Activated B cell treated with CpG ODN at 0.5 μM for 24 hours (primary cell): Measurements from ENCODE around the gene HSPA14. TPM values are rescaled to one million over a fixed set of nuclear protein-coding genes. Genes with fewer than 3 reads are reported as not detected.
A peak's percentile ranks its signal among the peaks of the same experiment; 100 is the strongest.

Experiments
- ATAC-seq: fragments of 200-7000 bp; cut with Tn5 transposase; one replicate; pipeline ENCODE4 v1.10.0; 2021; ENCODE audit warnings: low read depth, mild to moderate bottlenecking, moderate library complexity
- CTCF ChIA-PET: fragments of 350-600 bp; sonication (Branson Sonifier 250); formaldehyde crosslinking; loops from one replicate; lab custom pipeline; 2021; ENCODE audit warnings: antibody characterized with exemption; lab: Charles Lee
- POLR2A ChIA-PET: fragments of 350-600 bp; sonication (Branson Sonifier 250); formaldehyde crosslinking; loops from one replicate; lab custom pipeline; 2021; ENCODE audit warnings: antibody characterized with exemption; lab: Charles Lee
- DNase-seq: peaks from one replicate; pipeline ENCODE4 v3.0.0; 2022
- H3K27ac Mint-ChIP-seq: one replicate; pipeline ENCODE4 v1.8.0; 2020; ENCODE audit warnings: mixed read lengths
- H3K27me3 Mint-ChIP-seq: one replicate; pipeline ENCODE4 v1.8.0; 2021; ENCODE audit warnings: mixed read lengths
- H3K36me3 Mint-ChIP-seq: one replicate; pipeline ENCODE4 v1.8.0; 2021; ENCODE audit warnings: low read depth, mixed read lengths
- H3K4me1 Mint-ChIP-seq: one replicate; pipeline ENCODE4 v1.8.0; 2021; ENCODE audit warnings: mixed read lengths
- H3K4me3 Mint-ChIP-seq: one replicate; pipeline ENCODE4 v1.8.0; 2020; ENCODE audit warnings: mild to moderate bottlenecking, mixed read lengths
- H3K9me3 Mint-ChIP-seq: one replicate; pipeline ENCODE4 v1.8.0; 2020; ENCODE audit warnings: mixed read lengths
- intact Hi-C: fragments of 100-400 bp; cut with micrococcal nuclease; formaldehyde crosslinking; loops from one replicate; pipeline ENCODE4 v1.15.1; 2024
- total RNA-seq: library from RNA; stranded (reverse); gene quantifications from 2 replicates; pipeline ENCODE4 v1.2.3, GENCODE V29; 2022
- TF ChIP-seq, protein P1 (sequence below): fragments of 200-600 bp; IDR thresholded peaks from one replicate; pipeline ENCODE4 v1.8.0; 2022; ENCODE audit warnings: antibody characterized with exemption, mild to moderate bottlenecking

Gene HSPA14
- total RNA-seq, 1 donor from 2014 or later = 20.4 TPM

DNA sequence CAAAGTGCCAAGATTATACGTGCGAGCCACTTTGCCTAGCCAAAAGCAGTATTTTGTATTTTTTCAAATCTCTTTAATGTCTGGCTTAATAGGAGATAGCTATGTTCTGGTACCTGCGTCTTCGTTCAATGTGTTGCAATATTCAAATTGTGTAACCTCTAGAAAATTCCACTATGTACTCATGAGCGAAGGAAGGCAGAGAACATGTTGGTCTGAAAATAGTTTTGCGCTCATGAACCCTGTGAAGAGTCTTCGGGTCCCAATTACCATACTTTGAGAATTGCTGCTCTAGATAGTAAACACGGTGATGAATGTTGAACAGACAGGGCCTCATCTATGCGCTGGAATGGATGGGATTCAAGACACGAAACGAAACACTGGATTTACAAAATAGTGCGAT lies 37.8 kb downstream of the HSPA14 start:
- POLR2A ChIA-PET = interaction anchor here (0.6 to 0.7 kb wide), 2 partner anchors 144 to 1532 kb away, joined by 3 read pairs; no protein-coding TSS in a partner anchor
- TF ChIP-seq, protein P1, sequence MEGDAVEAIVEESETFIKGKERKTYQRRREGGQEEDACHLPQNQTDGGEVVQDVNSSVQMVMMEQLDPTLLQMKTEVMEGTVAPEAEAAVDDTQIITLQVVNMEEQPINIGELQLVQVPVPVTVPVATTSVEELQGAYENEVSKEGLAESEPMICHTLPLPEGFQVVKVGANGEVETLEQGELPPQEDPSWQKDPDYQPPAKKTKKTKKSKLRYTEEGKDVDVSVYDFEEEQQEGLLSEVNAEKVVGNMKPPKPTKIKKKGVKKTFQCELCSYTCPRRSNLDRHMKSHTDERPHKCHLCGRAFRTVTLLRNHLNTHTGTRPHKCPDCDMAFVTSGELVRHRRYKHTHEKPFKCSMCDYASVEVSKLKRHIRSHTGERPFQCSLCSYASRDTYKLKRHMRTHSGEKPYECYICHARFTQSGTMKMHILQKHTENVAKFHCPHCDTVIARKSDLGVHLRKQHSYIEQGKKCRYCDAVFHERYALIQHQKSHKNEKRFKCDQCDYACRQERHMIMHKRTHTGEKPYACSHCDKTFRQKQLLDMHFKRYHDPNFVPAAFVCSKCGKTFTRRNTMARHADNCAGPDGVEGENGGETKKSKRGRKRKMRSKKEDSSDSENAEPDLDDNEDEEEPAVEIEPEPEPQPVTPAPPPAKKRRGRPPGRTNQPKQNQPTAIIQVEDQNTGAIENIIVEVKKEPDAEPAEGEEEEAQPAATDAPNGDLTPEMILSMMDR = no peak
- intact Hi-C loops = loop anchor here (10.0 kb wide), 1 partner anchor 1291 kb away; the partner anchor contains the start of gene PRPF18
- peaks cover 12% of the 10 kb centered on the region for H3K36me3 Mint-ChIP-seq
- H3K27me3 Mint-ChIP-seq = no peaks in the 10 kb centered on the region
- peaks cover 25% of the 10 kb centered on the region for H3K4me1 Mint-ChIP-seq
- DNase-seq (no peak), ATAC-seq (no peak)
- H3K4me3 Mint-ChIP-seq = peak overlapping the region; percentile 12
- no peaks in the 10 kb centered on the region for H3K9me3 Mint-ChIP-seq
- CTCF ChIA-PET = no interaction called here
- no peak overlapping the region for H3K27ac Mint-ChIP-seq

- TF ChIP-seq, protein P1 = no peak
- H3K4me3 Mint-ChIP-seq = peak overlapping the region; percentile 94
- no peak for DNase-seq
- peaks cover 25% of the 10 kb centered on the region for H3K4me1 Mint-ChIP-seq
- H3K9me3 Mint-ChIP-seq = no peaks in the 10 kb centered on the region
- H3K36me3 Mint-ChIP-seq = peaks cover 4% of the 10 kb centered on the region
- no peak for ATAC-seq
- peak overlapping the region; percentile 24 for H3K27ac Mint-ChIP-seq
- CTCF ChIA-PET = no interaction called here
- intact Hi-C loops = loop anchor here (10.0 kb wide), 1 partner anchor 1292 kb away; the partner anchor contains the start of gene PRPF18
- H3K27me3 Mint-ChIP-seq = no peaks in the 10 kb centered on the region
- POLR2A ChIA-PET = interaction anchor here (0.7 kb wide), 1 partner anchor 1533 kb away, joined by 3 read pairs; no protein-coding TSS in a partner anchor
These were observed 38.7 kb downstream of the HSPA14 start for GRCh38 chr10:14876764-14877163.

DNA sequence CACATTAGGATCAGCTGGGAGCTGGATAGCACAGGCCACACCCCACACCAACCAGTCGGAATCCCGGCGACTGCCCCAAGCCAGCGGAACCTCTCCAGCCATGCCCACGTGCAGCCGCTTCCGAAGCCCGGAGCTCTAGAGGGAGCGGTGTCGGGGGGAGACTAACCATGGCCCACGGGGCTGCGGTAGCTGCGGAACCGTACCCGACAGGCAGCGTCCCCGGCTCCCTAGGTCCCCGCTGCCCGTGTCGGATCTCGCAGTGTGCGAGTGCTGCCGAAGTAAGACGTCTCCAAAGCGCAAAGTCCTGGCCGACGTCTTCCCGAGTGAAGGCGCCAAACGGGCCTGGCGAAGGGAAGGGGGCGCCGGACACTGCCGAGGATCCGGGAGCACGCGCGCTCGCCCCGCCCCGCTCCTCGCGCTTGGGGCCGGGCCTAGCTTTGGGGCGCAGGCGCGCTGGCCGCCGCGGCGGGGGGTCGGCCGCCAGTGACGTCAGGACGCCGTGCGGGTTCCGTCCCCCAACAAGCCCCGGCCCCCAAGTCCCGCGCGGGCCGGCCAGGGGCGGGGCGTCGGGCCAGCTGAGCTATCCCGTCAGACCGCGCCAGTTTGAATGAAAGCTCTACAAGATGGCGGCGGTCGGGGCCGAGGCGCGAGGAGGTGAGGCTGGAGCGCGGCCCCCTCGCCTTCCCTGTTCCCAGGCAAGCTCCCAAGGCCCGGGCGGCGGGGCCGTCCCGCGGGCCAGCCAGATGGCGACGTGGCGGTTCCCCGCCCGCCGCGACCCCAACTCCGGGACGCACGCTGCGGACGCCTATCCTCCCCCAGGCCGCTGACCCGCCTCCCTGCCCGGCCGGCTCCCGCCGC lies 40.4 kb downstream of the HSPA14 start, which contains the start of gene SUV39H2:
TSS of gene SUV39H2 (plus strand) at position 601 of the 858 bp plus-strand sequence. CDS start at position 624, 23 bp downstream.
- DNase-seq = peak; percentile 93
- H3K27ac Mint-ChIP-seq = peak within 1 kb of the TSS; percentile 86
- intact Hi-C loops = loop anchor here (1.0 to 10.0 kb wide), 9 partner anchors 40 to 1294 kb away; partner anchors contain the start of genes CDNF, DCLRE1C, HSPA14 and MEIG1
- ATAC-seq = peak; percentile 93
- CTCF ChIA-PET = interaction anchor here (0.9 to 1.0 kb wide), 2 partner anchors 25 to 41 kb away, joined by 3 to 4 read pairs; partner anchors contain the start of gene CDNF
- peaks cover 4% of the 10 kb centered on the region for H3K36me3 Mint-ChIP-seq
- TF ChIP-seq, protein P1 = no peak
- no peaks in the 10 kb centered on the region for H3K9me3 Mint-ChIP-seq
- peaks cover 25% of the 10 kb centered on the region for H3K4me1 Mint-ChIP-seq
- H3K27me3 Mint-ChIP-seq = no peaks in the 10 kb centered on the region
- H3K4me3 Mint-ChIP-seq = peak within 1 kb of the TSS; percentile 94
- POLR2A ChIA-PET = interaction anchor here (0.5 to 2.6 kb wide), 18 partner anchors 8 to 693 kb away, joined by 3 to 27 read pairs (median 4); partner anchors contain the start of genes CDNF, DCLRE1C, HSPA14 and MEIG1

DNA sequence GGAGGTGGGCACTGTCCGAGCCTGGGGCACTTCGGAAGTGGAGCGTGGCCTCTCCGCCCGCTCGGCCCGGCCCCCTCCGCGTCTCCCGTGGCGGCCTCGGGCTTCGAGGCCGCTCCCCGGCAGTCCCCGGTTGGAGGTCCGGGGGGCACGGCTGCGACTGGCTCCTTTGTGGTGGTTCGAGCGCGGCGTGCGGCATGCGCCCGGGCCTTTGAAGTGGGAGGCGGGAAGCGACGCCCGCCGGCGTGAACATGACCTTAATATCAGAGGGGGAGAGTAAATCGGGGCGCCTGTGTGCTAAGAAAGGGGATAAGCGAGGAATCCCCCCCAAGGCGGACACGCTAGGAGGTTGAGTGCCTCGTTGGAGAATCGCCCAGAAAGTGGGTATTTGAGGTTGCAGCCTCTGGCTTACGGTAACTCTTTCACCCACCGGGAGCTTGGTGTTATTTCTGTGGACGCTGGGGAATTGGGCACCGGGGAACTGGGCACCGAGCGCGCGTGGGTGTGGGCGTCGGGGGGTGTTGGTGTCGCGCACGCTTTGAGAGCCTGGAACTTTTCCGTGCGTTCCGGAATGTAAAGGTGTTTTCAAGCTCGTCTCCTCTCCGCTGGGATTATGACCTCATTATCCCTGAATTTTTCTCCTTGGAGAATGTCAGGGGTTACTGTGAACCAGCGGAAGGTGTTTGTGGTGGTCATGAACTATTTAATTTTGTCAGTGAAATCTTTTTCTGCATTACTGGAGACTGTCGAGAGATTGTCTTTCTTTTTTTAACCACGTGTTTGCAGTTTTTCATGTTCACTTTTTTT lies 41.2 kb downstream of the HSPA14 start:
- Mint-ChIP-seq H3K27ac (peak overlapping the region; percentile 72), H3K4me3 (peak overlapping the region; percentile 89), H3K27me3 (no peaks in the 10 kb centered on the region), H3K4me1 (peaks cover 25% of the 10 kb centered on the region), H3K9me3 (no peaks in the 10 kb centered on the region), H3K36me3 (peaks cover 4% of the 10 kb centered on the region)
- DNase-seq (no peak), ATAC-seq (peak; percentile 5)
- POLR2A ChIA-PET = interaction anchor here (0.7 to 2.6 kb wide), 14 partner anchors 9 to 694 kb away, joined by 3 to 27 read pairs (median 4); partner anchors contain the start of genes CDNF, DCLRE1C, HSPA14 and MEIG1
- TF ChIP-seq, protein P1 = no peak
- CTCF ChIA-PET = interaction anchor here (0.9 to 1.6 kb wide), 3 partner anchors 10 to 42 kb away, joined by 3 to 4 read pairs (median 3); partner anchors contain the start of gene CDNF
- intact Hi-C loops = loop anchor here (2.0 to 10.0 kb wide), 3 partner anchors 47 to 1295 kb away; partner anchors contain the start of genes NMT2 and PRPF18
